Gastrocnemius medialis (tissue), 4 donors: ENCODE measurements around the gene SAMD3. TPM values are rescaled to one million over a fixed set of nuclear protein-coding genes. Genes with fewer than 3 reads are reported as not detected.
"Not testable (repeated sequence)": the region's sequence is repeated elsewhere in the genome, so short reads cannot be mapped to it uniquely, and the experiment has no call there.

Experiments used
- ATAC-seq, 2 donors: fragments of 150-250 bp; one replicate each; pipeline ENCODE4 v1.9.1; 2016
- DNase-seq, 2 donors: peaks; one replicate each; pipeline ENCODE4 v3.0.0-alpha.2; 2019
- H3K27ac ChIP-seq, 4 donors: fragments of 200-600 bp; sonication (generic); 1 replicate in 1 of 4; 2 replicates in 3 of 4; pipeline ENCODE4 v1.5.1; 2016 to 2018; ENCODE audit warnings: mild to moderate bottlenecking in 2 of 4, moderate library complexity in 1 of 4
- H3K27me3 ChIP-seq, 3 donors: fragments of 200-600 bp; sonication (generic) in 2 of 3; 1 replicate in 1 of 3; 2 replicates in 2 of 3; pipeline versions ENCODE4 v1.5.1 to v1.6.0; 2016 to 2019; ENCODE audit warnings: mild to moderate bottlenecking in 1 of 3, moderate library complexity in 1 of 3
- H3K36me3 ChIP-seq, 2 donors: fragments of 200-600 bp; sonication (generic) in 1 of 2; one replicate each; pipeline ENCODE4 v1.5.1; 2017 to 2018
- H3K4me1 ChIP-seq, 2 donors: fragments of 200-600 bp; sonication (generic) in 1 of 2; one replicate each; pipeline ENCODE4 v1.5.1; 2016 to 2017; ENCODE audit warnings: mild to moderate bottlenecking in 2 of 2
- H3K4me3 ChIP-seq, 4 donors: fragments of 200-600 bp; sonication (generic) in 3 of 4; 1 replicate in 1 of 4; 2 replicates in 3 of 4; pipeline ENCODE4 v1.5.1; 2016 to 2019; ENCODE audit warnings: mild to moderate bottlenecking in 2 of 4
- H3K9me3 ChIP-seq, 3 donors: fragments of 200-600 bp; sonication (generic) in 2 of 3; 1 replicate in 1 of 3; 2 replicates in 2 of 3; pipeline ENCODE4 v1.5.1; 2016 to 2019
- CTCF ChIP-seq, 5 experiments: fragments of 450-650 bp in 3 of 5; fragments of 200-600 bp in 2 of 5; sonication (generic) in 2 of 5; IDR thresholded peaks in 4 of 5; conservative IDR thresholded peaks in 1 of 5; 1 replicate in 4 of 5; 2 replicates in 1 of 5; pipeline ENCODE4 v1.5.1; 2016 to 2019; ENCODE audit warnings: antibody characterized with exemption in 5 of 5, mild to moderate bottlenecking in 3 of 5, moderate library complexity in 3 of 5
- POLR2A ChIP-seq, 2 donors: fragments of 450-650 bp; IDR thresholded peaks; one replicate each; pipeline ENCODE4 v1.6.1; 2017; ENCODE audit warnings: antibody characterized with exemption in 2 of 2, mild to moderate bottlenecking in 2 of 2, moderate library complexity in 2 of 2
- in situ Hi-C, 4 donors: fragments of 200-750 bp; cut with MboI; loops; one replicate each; pipeline versions ENCODE4 v1.15.0 to v1.8.0; 2017; ENCODE audit warnings: low sequenced_read_pairs in 4 of 4
- intact Hi-C: fragments of 100-400 bp; cut with DNase I; formaldehyde crosslinking; loops from one replicate; pipeline ENCODE4 v1.15.1; 2023; ENCODE audit warnings: low total_unique reads
- total RNA-seq, 4 donors: library from RNA; depleted of rRNA; stranded (reverse); fragments of >200 nt; gene quantifications; one replicate each; pipeline versions ENCODE4 v1.1.0 to v1.2.3, GENCODE V29; 2016

Gene SAMD3
- total RNA-seq, 4 donors from 2014 or later: not detected

- TF ChIP-seq CTCF (IDR thresholded peaks at IDR 0.05 in 4 of 5, conservative IDR thresholded peaks at IDR 0.05 in 1 of 5): no peak
- no peak for TF ChIP-seq POLR2A (IDR thresholded peaks at IDR 0.05)
- Histone ChIP-seq H3K9me3 (no peaks in the 10 kb centered on the region), H3K4me1 (no peaks in the 10 kb centered on the region), H3K36me3 (no peaks in the 10 kb centered on the region), H3K27ac (no peak overlapping the region), H3K4me3 (no peak overlapping the region), H3K27me3 (no peaks in the 10 kb centered on the region)
- intact Hi-C loops (no loop called here), in situ Hi-C loops (no loop called here)
- ATAC-seq: no peak
- DNase-seq: no peak
These were observed 17.5 kb upstream of the SAMD3 start for GRCh38 chr6:130240232-130240631.

GRCh38 chr6:130239755-130240154, 17.0 kb upstream of the SAMD3 start:
- no peak for DNase-seq
- Histone ChIP-seq H3K27ac (no peak overlapping the region), H3K36me3 (no peaks in the 10 kb centered on the region), H3K4me1 (no peaks in the 10 kb centered on the region), H3K9me3 (no peaks in the 10 kb centered on the region), H3K4me3 (no peak overlapping the region), H3K27me3 (no peaks in the 10 kb centered on the region)
- no peak for TF ChIP-seq CTCF (IDR thresholded peaks at IDR 0.05 in 4 of 5, conservative IDR thresholded peaks at IDR 0.05 in 1 of 5)
- TF ChIP-seq POLR2A (IDR thresholded peaks at IDR 0.05): no peak
- in situ Hi-C loops: no loop called here
- no peak for ATAC-seq
- intact Hi-C loops: no loop called here

- H3K36me3 ChIP-seq: no peaks in the 10 kb centered on the region
- ATAC-seq (no peak), DNase-seq (no peak)
- in situ Hi-C loops (no loop called here), intact Hi-C loops (no loop called here)
- no peaks in the 10 kb centered on the region for H3K4me1 ChIP-seq
- H3K9me3 ChIP-seq: no peaks in the 10 kb centered on the region
- no peaks in the 10 kb centered on the region for H3K27me3 ChIP-seq
- H3K27ac ChIP-seq: no peak overlapping the region
- no peak overlapping the region for H3K4me3 ChIP-seq
- TF ChIP-seq POLR2A (IDR thresholded peaks at IDR 0.05) (no peak), CTCF (IDR thresholded peaks at IDR 0.05 in 4 of 5, conservative IDR thresholded peaks at IDR 0.05 in 1 of 5) (no peak)
These were observed 10.6 kb upstream of the SAMD3 start for GRCh38 chr6:130233330-130233729.

GRCh38 chr6:130230531-130230930, 7.8 kb upstream of the SAMD3 start:
- H3K27me3 ChIP-seq, H3K9me3 ChIP-seq, in situ Hi-C loops, ATAC-seq, intact Hi-C loops, H3K4me1 ChIP-seq, H3K36me3 ChIP-seq, H3K4me3 ChIP-seq, H3K27ac ChIP-seq, DNase-seq: not testable (repeated sequence)

- ATAC-seq: no peak
These were observed 6.9 kb upstream of the SAMD3 start for GRCh38 chr6:130229645-130230044.

More at GRCh38 chr6:130229645-130230044, 6.9 kb upstream of the SAMD3 start:
- intact Hi-C loops: no loop called here
- Histone ChIP-seq H3K9me3 (no peaks in the 10 kb centered on the region), H3K4me3 (no peak overlapping the region), H3K27ac (no peak overlapping the region), H3K36me3 (no peaks in the 10 kb centered on the region), H3K4me1 (no peaks in the 10 kb centered on the region), H3K27me3 (no peaks in the 10 kb centered on the region)
- in situ Hi-C loops: no loop called here
- DNase-seq: no peak
- TF ChIP-seq CTCF (IDR thresholded peaks at IDR 0.05 in 4 of 5, conservative IDR thresholded peaks at IDR 0.05 in 1 of 5): no peak
- TF ChIP-seq POLR2A (IDR thresholded peaks at IDR 0.05): no peak
